Measurements from ENCODE around the gene NT5C1A.

DNA sequence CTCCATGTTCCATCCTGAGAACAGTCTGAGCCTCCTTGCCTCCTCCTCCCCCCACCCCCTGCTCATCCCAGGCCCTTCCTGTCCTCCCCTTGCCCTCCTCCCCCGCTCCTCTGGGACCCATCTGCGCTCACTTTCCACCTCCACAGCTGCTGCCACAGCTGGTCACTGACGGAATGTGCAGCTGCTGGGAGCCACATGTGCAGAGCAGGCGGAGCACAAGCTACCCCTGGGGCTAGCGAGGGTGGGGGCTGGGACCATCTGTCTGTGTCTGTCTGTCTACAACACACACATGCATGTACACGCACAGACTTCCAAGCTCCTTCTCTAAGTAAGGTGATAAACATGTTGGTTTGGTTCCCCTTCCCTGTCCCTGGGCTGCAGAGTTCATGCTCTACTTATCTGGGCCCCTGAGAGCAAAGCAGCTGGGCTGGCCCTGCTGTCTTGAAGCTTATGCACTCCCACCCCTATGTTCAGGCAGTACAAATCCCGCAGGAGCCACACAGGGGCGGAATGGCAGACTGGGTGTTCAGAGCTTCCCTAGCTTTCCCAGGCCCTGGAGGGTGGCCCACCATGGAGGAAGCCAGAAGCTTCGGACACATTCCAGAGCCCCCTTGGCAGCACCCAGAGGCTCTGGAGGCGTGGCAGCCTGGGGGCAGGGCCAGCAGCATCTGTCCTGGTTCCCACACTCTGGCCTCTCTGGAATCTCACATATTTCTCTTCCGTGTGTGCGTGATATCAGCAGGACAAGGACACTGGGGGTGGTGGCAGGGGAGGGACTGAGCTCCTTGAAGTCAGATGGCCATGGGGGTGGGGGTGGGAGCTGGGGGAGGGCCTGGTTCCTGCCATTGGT, 25.4 kb downstream of the NT5C1A start:
- TF ChIP-seq CBX2 (IDR thresholded peaks at IDR 0.05; ENCODE audit: borderline replicate concordance, low read depth) = no peak
- TF ChIP-seq CEBPB (IDR thresholded peaks at IDR 0.05) = no peak
- TF ChIP-seq POLR2A (IDR thresholded peaks at IDR 0.05; ENCODE audit: low read length) = no peak
- no peak for TF ChIP-seq ESRRA (IDR thresholded peaks at IDR 0.05; ENCODE audit: borderline replicate concordance, low read length)
- TF ChIP-seq SREBF2 (IDR thresholded peaks at IDR 0.05) = no peak
- TF ChIP-seq, protein P1, sequence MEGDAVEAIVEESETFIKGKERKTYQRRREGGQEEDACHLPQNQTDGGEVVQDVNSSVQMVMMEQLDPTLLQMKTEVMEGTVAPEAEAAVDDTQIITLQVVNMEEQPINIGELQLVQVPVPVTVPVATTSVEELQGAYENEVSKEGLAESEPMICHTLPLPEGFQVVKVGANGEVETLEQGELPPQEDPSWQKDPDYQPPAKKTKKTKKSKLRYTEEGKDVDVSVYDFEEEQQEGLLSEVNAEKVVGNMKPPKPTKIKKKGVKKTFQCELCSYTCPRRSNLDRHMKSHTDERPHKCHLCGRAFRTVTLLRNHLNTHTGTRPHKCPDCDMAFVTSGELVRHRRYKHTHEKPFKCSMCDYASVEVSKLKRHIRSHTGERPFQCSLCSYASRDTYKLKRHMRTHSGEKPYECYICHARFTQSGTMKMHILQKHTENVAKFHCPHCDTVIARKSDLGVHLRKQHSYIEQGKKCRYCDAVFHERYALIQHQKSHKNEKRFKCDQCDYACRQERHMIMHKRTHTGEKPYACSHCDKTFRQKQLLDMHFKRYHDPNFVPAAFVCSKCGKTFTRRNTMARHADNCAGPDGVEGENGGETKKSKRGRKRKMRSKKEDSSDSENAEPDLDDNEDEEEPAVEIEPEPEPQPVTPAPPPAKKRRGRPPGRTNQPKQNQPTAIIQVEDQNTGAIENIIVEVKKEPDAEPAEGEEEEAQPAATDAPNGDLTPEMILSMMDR (IDR thresholded peaks at IDR 0.05) = no peak
- no peak for TF ChIP-seq EP300 (IDR thresholded peaks at IDR 0.05)
- no peak for TF ChIP-seq RFX5 (IDR thresholded peaks at IDR 0.05)
- TF ChIP-seq, protein P2, sequence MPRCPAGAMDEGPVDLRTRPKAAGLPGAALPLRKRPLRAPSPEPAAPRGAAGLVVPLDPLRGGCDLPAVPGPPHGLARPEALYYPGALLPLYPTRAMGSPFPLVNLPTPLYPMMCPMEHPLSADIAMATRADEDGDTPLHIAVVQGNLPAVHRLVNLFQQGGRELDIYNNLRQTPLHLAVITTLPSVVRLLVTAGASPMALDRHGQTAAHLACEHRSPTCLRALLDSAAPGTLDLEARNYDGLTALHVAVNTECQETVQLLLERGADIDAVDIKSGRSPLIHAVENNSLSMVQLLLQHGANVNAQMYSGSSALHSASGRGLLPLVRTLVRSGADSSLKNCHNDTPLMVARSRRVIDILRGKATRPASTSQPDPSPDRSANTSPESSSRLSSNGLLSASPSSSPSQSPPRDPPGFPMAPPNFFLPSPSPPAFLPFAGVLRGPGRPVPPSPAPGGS (IDR thresholded peaks at IDR 0.05) = no peak
- no peak for TF ChIP-seq MYC (IDR thresholded peaks at IDR 0.05; ENCODE audit: borderline replicate concordance, low read length)
- TF ChIP-seq CBX8 (IDR thresholded peaks at IDR 0.05) = no peak
